ENCODE results near the gene APOL4. TPM values are rescaled to one million over a fixed set of nuclear protein-coding genes. Genes with fewer than 3 reads are reported as not detected.

The APOL4 gene
- total and polyA plus RNA-seq, 2 donors (not counting 1 experiment from before 2014, with no cell fraction given): 0.03 TPM; not detected in 1

- Mint-ChIP-seq H3K9me3 (ENCODE audit: insufficient read depth) (no peaks in the 10 kb centered on the region), H3K27ac (no peak overlapping the region), H3K4me3 (no peak overlapping the region), H3K27me3 (peaks cover 3% of the 10 kb centered on the region), H3K4me1 (peaks cover 5% of the 10 kb centered on the region)
- Histone ChIP-seq H3K4me1 (ENCODE audit: control insufficient read depth in 2 of 2, insufficient read depth in 2 of 2, low read length in 2 of 2) (peaks cover 0 to 5% of the 10 kb centered on the region in 2 donors), H3K36me3 (replicated peaks in 1 of 2; ENCODE audit: control extremely low read depth in 1 of 2, control insufficient read depth in 1 of 2, extremely low read depth in 1 of 2, insufficient read depth in 2 of 2, low read length in 1 of 2) (no peaks in the 10 kb centered on the region), H3K4me2 (replicated peaks; ENCODE audit: low read depth, low read length, poor library complexity, severe bottlenecking) (no peak overlapping the region), H2AFZ (ENCODE audit: insufficient read depth, low read depth, low read length, poor library complexity, severe bottlenecking) (no peak overlapping the region), H4K20me1 (ENCODE audit: control insufficient read depth, insufficient read depth, low read length, poor library complexity, severe bottlenecking) (no peaks in the 10 kb centered on the region), H3K79me2 (ENCODE audit: control insufficient read depth, insufficient read depth, low read length) (no peaks in the 10 kb centered on the region), H3K4me3 (ENCODE audit: control extremely low read depth in 1 of 5, extremely low read depth in 1 of 5, insufficient read depth in 1 of 5, low read depth in 2 of 5, low read length in 4 of 5) (no peak overlapping the region), H3K9ac (ENCODE audit: low read length) (no peak overlapping the region), H3K27me3 (replicated peaks in 1 of 4; ENCODE audit: control extremely low read depth in 1 of 4, control insufficient read depth in 3 of 4, insufficient read depth in 4 of 4, low read length in 3 of 4) (no peaks in the 10 kb centered on the region), H3K27ac (ENCODE audit: low read length in 2 of 2) (no peak overlapping the region), H3K9me3 (ENCODE audit: control extremely low read depth in 1 of 3, control insufficient read depth in 2 of 3, insufficient read depth in 1 of 3, low read length in 2 of 3) (no peaks in the 10 kb centered on the region)
- ChIA-PET POLR2A (interaction anchor here (0.6 kb wide), 1 partner anchor 23 kb away, joined by 5 read pairs; no protein-coding TSS in a partner anchor), CTCF (interaction anchor here (1.0 to 12.3 kb wide), 7 partner anchors 12 to 305 kb away, joined by 4 to 182 read pairs (median 6); partner anchors contain the start of gene APOL3)
- TF ChIP-seq CTCF (IDR thresholded peaks at IDR 0.05): no peak
- no peak for TF ChIP-seq EZH2 (IDR thresholded peaks at IDR 0.05; ENCODE audit: borderline replicate concordance, insufficient read depth, low read depth, low read length, poor library complexity, severe bottlenecking)
- DNase-seq: no peak
- intact Hi-C loops (cut with micrococcal nuclease): no loop called here
- ATAC-seq (ENCODE audit: low read depth): no peak
- WGBS (ENCODE audit: insufficient coverage): 91% methylated on average over 6 of the region's 7 CpGs
Observed at GRCh38 chr22:36182056-36182455, 19.6 kb downstream of the APOL4 start.

- H3K4me3 Mint-ChIP-seq: no peak overlapping the region
- Histone ChIP-seq H3K4me3 (ENCODE audit: control extremely low read depth in 1 of 5, extremely low read depth in 1 of 5, insufficient read depth in 1 of 5, low read depth in 2 of 5, low read length in 4 of 5) (no peak overlapping the region), H2AFZ (ENCODE audit: insufficient read depth, low read depth, low read length, poor library complexity, severe bottlenecking) (no peak overlapping the region), H3K27ac (ENCODE audit: low read length in 2 of 2) (no peak overlapping the region), H3K79me2 (ENCODE audit: control insufficient read depth, insufficient read depth, low read length) (no peaks in the 10 kb centered on the region), H3K36me3 (replicated peaks in 1 of 2; ENCODE audit: control extremely low read depth in 1 of 2, control insufficient read depth in 1 of 2, extremely low read depth in 1 of 2, insufficient read depth in 2 of 2, low read length in 1 of 2) (no peaks in the 10 kb centered on the region), H3K27me3 (replicated peaks in 1 of 4; ENCODE audit: control extremely low read depth in 1 of 4, control insufficient read depth in 3 of 4, insufficient read depth in 4 of 4, low read length in 3 of 4) (no peaks in the 10 kb centered on the region), H4K20me1 (ENCODE audit: control insufficient read depth, insufficient read depth, low read length, poor library complexity, severe bottlenecking) (no peaks in the 10 kb centered on the region), H3K9me3 (ENCODE audit: control extremely low read depth in 1 of 3, control insufficient read depth in 2 of 3, insufficient read depth in 1 of 3, low read length in 2 of 3) (no peaks in the 10 kb centered on the region), H3K9ac (ENCODE audit: low read length) (no peak overlapping the region), H3K4me2 (replicated peaks; ENCODE audit: low read depth, low read length, poor library complexity, severe bottlenecking) (no peak overlapping the region), H3K4me1 (ENCODE audit: control insufficient read depth in 2 of 2, insufficient read depth in 2 of 2, low read length in 2 of 2) (peaks cover 0 to 5% of the 10 kb centered on the region in 2 donors)
- intact Hi-C loops (cut with micrococcal nuclease): loop anchor here (1.0 to 2.0 kb wide), 2 partner anchors 24 to 115 kb away; no protein-coding TSS in a partner anchor
- H3K27ac Mint-ChIP-seq: no peak overlapping the region
- no peaks in the 10 kb centered on the region for H3K9me3 Mint-ChIP-seq (ENCODE audit: insufficient read depth)
- ChIA-PET POLR2A (interaction anchor here (1.2 kb wide), 1 partner anchor 36 kb away, joined by 3 read pairs; no protein-coding TSS in a partner anchor), CTCF (interaction anchor here (0.5 to 12.3 kb wide), 11 partner anchors 11 to 306 kb away, joined by 3 to 182 read pairs (median 9); partner anchors contain the start of genes APOL2 and APOL3)
- TF ChIP-seq EZH2 (IDR thresholded peaks at IDR 0.05; ENCODE audit: borderline replicate concordance, insufficient read depth, low read depth, low read length, poor library complexity, severe bottlenecking) (no peak), CTCF (IDR thresholded peaks at IDR 0.05) (no peak)
- peaks cover 3% of the 10 kb centered on the region for H3K27me3 Mint-ChIP-seq
- DNase-seq (no peak), ATAC-seq (ENCODE audit: low read depth) (no peak)
- WGBS (ENCODE audit: insufficient coverage): 83% methylated on average over 5 of the region's 6 CpGs
- peaks cover 5% of the 10 kb centered on the region for H3K4me1 Mint-ChIP-seq
Observed at GRCh38 chr22:36180928-36181327, 20.7 kb downstream of the APOL4 start.
